Hematopoietic multipotent progenitor cell treated with erythropoietin and hydrocortisone succinate and interleukin-3 and kit ligand, for 17 days (in vitro differentiated cells): ENCODE data around the gene MS4A6E.
"Not testable (repeated sequence)": the region's sequence is repeated elsewhere in the genome, so short reads cannot be mapped to it uniquely, and the experiment has no call there.

Experiments
- DNase-seq: peaks from one replicate; pipeline ENCODE4 v3.0.0-alpha.2; 2015; ENCODE audit warnings: low spot score

MS4A6E gene

DNA sequence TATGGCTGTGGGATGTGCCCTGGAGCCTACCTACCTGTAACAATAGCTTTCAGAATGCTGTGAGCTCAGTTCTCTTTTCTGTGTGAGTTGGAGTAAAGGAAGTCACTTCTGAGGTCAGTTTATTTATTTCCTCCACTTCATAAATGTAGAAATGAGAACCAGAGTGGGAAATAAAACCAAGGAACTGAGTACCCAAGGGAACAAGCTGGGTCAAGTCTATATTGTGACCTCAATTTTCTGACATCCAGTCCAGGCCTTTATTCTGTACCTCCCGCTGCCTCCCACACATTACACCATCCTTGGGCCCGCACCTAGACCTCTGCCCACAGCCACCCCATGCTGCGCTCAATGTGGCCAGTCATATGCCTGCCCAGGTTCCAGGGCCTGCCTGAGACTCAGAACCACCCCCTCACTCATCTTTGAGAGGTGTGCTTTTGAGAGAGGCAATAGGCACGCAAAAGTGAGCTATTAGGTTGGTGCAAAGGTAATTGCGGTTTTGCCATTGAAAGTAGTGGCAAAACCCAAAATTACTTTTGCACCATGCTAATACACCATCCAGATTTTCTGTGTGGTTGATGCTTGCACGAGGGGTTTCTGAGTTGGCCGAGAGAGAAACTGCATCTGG is 9.8 kb downstream of the MS4A6E start:
- DNase-seq, result no peak

DNA sequence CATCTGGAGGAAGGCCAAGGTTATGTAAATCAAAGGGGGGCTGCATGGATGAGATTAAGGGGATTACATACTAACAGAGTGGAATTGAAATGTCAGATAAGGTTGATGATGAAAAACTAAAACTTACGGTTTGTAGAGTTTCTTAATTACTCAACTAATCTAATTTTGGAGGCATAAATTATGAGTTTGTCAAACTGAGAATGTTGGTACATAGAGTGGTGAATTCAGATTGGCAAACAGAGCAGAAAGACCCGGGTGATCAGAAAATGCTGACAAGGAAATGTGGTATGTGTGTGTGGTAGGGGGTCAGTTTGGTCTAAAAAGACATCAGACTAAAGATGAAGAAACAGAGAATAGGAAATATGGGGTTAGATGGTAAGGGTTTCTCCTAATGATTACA is 11.0 kb downstream of the MS4A6E start:
- DNase-seq, result no peak

DNA sequence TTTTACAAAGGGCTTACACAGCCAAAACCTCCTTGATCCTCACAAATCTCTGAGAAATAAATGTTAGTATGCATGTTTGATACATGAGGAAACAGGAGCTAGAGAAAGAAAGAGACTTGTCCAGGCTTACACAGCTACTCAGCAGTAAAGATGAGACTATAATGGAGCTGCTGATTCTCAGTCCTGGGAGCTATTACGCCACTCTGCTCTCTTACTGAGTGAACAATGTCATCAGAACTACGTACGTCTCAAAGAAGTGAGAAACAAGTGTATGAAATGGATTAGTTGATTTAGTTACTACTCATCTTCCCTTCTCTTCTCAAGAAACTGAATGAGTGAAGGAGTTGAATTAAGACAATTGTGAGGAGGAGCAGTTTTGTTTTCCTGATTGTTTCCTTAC is 12.3 kb downstream of the MS4A6E start:
- DNase-seq, result no peak

DNA sequence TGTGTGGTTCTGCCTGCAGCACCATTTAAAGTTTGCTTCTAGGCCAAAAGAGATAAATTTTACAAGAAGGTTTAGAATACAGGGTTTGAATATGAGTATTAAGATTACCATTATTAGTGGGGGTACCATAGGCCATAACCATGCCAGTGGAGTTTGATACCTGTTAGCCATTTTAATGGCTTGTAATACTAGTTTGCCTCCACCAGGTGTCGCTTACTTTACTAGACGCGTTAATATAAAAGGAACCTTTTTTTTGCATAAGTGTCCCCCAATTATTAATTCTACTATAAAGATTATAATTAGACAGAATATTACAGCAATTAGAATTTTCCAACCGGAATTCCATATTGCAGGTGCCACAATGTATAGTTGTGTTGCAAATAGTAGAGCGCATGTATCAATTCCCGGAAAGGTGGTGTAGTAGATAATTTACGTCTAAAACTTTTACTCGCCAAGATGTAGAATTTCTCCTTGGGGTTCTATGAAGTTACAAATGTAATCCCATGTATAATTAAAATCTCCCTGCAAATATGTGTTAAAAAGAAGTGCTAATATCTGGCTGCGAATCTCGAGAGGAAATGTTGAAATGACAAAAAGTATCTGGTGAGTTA is 16.1 kb downstream of the MS4A6E start:
- peak; percentile 8 for DNase-seq

DNA sequence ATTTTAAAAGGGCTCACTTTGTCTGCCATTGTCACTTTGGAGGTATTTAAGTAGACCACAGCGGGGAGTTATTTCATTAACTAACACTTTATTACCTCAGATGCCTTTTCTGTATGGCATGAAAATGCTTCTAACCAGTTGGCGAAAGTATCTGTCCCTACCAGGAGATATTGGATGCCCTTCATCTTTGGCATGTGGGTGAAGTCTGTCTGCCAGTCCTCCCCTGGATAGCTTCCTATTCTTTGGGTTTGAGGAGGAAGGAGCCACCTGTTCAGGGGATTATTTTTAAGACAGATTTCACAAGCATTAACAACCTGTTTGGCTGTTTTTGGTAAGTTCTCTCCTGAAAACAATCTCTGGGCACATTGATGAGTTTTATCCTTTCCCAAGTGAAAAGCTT is 17.1 kb downstream of the MS4A6E start:
- DNase-seq, result no peak

DNA sequence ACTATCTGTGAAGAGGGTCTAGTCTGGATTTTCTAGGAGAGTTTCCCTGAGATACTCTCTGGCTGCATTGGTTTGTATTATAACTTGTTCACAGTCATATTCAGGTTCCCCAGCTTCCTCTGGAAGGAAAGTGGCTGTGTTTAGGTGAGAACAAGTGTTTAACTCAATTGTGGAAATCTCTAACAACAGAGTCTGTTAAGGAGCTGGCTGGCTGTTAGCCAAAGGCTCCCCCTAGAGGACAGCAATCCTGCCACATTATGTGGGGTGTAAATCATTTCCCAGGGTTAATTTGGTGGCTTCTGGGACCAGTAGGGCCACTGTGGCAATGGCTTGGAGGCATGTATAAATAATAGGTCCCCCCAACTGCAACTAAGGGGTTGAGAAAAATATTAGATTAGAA is 18.4 kb downstream of the MS4A6E start:
- DNase-seq, result no peak

DNA sequence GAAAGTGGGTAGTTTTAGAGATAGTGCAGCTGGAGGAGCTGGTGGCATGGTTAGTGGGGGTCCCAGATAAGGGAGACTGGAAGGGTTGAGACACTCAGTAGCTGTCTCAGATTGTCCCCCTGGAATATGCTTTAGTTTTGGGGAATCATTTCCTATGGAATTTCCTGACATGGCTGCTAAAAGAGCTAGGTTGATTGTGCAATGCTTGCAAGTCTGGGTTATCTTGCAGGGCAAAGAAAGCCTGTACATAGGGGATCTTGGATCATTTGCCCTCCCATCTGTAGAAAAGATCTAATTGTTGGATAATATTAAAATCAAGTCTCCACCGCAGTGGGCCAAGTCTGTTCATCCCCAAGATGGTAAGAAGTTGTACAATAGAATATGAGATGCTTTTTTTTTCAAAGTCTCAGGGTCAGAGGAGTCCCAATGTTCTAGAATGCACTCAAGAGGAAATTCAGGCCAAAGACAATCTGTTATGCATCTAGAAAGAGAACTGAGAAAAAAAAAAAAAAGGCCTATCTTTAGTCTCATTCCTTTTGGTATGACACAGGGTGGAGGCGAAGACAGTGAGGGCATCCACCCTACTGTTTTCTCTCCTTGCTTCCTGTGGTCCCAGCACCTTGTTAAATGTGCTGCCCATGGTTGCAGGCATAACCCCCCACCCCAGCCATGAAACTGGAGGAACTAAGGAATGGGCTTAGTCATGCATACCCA is 20.2 kb downstream of the MS4A6E start:
- no peak for DNase-seq

DNA sequence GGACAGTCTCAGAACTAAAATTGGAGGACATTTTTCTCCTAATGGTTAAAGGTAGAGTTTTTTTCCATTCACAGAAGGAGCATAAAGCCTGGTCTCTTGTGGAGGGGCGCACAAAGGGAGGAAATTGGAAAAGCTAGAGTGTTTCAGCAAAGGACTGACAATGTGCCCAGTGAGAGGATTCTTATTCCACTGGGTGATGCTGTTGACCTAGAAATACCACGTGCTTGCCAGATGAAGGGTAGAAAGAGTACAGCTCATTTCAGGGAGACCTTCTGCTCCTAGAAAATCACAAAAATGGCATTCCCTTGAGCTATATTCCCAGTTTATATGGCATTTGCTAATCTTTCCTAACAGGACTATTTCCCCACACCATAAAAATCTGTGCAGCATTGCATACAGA is 21.1 kb downstream of the MS4A6E start:
- DNase-seq, result no peak

DNA sequence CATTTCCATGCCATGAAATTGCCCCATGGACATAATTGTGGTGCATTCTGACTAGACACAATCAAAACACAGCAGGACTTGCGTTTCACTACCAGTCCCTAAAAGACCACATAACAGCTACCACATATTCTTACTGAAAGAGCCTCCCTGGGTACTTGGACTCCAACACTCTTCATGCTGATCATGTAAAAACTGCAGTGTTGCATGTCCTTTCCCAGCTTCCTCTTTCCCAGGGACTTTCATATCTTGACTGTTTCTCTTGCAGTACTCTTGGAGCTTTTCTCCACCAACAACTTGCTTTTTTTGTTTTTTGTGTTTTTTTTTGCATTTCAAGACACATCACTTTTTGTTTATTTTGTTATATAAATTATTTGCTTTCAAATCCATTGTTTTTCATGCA is 22.9 kb downstream of the MS4A6E start:
- DNase-seq, result no peak

DNA sequence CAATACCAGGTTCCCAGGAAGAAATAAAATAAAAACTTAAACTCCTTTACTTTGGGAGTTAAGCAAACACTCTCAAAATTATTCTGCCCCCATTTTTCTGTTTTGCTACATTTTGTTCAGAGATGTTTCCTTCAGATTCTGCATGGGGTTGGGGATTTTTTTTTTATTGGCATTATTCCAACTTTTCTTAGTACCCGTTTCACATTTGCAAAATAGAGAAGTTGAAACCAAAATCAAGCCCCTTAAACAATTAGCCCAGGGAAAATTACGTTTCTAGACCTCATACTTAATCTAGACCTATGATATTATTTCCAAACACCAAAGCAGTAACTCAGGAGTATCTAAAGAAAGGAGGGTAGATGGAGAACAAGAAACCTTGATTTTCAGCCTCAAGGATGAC is 30.7 kb downstream of the MS4A6E start:
- DNase-seq, result no peak

DNA sequence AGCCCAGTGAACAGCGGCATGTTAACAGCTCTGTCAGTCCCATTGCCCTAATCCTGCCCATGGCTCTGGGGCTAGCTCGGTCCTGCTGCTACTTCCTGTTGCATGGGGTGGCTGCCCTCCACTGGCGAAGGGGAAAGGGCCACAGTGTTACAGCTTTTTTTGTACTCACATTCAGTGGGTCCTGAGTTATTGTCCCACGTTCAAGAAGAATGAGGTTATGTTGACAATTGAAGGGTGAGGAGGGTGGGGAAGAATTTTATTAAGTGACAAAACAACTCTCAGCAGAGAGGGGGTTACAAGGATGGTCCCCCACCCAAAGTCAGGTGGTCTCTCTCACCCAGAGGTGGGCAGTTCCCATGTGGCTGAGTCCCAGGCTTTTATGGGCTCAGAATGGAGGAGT is 33.6 kb downstream of the MS4A6E start:
- no peak for DNase-seq

DNA sequence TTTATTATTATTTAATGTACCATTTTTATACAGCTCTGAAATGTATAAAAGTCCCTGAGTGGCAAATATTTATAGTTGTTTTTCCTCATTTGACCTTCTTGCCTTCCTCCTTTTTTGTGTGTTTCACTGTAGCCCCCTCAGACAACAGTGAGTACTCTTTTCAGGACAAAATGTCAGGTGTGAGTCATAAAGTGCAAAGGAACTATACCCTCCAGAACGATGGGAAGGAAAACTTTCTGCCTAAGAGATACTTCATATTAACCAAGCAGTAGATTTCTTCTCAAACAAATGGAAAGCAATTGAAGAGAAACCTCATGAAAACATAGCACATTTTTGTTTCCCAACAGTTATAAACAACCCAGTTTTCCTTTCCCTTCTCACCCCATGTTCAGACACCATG is 35.2 kb downstream of the MS4A6E start:
- DNase-seq, result no peak

DNA sequence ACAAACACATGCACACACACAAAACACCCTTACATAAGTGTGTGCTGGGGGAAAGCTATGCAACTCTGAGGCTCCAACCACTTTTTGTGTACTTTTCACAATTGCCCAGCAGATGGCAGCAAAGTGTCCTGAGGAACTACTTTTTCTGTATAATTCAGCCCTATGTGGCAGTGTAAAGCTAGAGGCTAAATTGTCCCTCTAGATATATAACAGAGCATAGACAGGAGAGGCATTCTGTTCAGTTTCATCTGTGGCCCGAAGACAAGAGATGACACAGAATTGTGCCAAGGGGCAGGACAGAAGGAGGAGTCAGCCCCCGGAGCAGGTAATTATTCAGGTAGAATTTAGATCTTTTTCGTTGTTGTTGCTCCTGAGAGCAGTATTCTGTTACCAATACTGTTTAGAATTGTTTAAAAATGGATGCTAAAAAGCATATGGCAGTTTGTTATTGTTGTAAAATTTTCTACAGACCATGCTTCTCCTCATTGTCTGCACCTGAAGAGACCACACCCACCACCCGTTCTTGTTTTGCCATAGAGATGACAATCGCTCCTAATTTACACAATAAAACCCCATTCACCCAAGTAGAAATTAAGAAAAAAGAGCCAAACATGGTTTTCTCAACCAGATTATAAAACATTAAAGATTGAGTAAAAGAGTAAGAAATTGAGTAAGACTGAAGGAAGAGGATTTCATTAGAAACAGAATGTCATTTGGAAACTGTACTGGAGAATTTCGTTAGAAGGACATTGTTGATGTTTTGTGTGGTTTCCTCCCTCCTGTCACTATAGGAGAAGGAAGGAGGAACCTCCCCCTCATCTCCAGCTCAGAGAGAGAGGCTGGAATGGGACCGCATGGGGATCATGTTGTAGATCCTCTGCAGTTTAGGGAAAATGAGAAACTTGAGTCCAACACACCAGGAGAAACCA is 36.8 kb downstream of the MS4A6E start:
- DNase-seq, result peak; percentile 48

DNA sequence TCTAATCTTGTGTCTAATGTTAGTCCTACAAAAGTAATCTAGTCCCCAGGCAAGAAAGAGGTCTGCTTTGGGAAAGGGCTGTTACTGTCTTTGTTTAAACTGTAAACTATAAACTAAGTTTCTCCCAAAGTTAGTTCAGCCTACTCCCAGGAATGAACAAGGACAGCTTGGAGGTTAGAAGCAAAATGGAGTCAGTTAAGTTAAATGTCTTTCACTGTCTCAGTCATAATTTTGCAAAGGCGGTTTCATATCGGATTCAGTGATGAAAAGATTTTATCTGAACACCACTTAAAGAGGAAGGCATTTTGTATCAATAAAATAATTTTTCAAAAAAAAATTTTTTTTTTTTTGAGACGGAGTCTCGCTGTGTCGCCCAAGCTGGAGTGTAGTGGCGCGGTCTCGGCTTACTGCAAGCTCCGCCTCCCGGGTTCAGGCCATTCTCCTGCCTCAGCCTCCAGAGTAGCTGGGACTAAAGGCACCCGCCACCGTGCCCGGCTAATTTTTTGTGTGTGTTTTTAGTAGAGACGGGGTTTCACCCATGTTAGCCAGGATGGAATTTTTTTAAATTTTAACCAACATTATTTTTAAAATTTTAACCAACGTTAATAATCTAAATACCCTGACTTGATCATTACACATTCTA is 39.3 kb downstream of the MS4A6E start:
- DNase-seq, result not testable (repeated sequence)

DNA sequence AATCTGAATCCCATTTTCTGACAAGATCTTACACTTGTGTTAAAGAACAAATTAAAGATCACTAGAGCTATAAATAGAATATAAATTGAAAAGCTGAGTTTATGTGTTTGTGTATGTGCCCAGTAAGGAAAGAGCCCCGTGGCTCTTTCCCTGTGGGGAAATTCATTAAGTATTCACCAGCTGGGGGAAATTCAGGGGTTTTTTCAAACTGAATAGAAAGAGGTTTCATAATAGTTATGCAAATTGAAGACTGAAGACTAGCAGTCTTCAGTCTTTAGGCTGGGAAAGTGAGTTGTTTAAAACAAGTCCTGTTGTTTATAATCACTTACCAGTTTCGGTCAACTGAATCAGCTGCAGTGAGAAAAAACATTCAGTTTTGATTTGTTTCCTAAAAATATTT is 40.0 kb downstream of the MS4A6E start:
- DNase-seq, result no peak

DNA sequence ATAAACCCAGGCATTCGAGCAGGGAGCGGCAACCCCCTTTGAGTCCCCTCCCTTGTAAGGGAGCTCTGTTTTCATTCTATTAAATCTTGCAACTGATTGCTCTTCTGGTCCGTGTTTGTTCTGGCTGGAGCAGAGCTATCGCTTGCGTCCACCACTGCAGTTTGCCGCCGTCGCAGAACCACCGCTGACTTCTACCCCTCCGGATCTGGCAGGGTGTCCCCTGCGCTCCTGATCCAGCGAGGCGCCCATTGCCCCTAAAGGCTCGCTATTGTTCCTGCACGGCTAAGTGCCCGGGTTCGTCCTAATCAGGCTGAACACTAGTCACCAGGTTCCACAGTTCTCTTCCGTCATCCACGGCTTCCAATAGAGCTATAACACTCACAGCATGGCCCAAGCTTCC is 40.8 kb downstream of the MS4A6E start:
- DNase-seq, result no peak

DNA sequence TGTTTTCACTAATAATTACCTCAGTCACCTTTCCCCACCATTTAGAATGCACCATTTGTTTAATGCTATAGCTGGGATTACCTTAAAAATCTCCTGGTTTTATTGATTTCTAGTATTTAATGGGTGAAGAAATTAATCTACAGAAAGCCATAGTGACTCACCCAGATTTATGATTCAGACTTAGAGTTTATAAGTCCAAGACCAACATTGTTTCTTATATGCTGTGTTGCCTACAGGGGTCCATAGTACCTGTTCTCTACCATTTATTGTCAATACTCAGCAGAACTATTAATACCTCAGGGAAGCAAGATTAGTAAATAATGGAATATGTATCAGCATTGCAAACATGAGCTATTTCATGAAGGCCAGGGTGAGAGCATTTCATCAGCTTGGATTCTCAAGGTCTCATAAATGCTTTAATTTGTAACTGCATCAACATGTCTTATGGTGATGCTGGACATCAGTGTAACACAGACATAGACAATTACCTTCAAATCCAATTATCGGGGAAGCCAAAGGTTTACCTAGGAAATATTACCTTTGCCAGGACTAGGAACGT is 43.3 kb downstream of the MS4A6E start:
- DNase-seq, result no peak

DNA sequence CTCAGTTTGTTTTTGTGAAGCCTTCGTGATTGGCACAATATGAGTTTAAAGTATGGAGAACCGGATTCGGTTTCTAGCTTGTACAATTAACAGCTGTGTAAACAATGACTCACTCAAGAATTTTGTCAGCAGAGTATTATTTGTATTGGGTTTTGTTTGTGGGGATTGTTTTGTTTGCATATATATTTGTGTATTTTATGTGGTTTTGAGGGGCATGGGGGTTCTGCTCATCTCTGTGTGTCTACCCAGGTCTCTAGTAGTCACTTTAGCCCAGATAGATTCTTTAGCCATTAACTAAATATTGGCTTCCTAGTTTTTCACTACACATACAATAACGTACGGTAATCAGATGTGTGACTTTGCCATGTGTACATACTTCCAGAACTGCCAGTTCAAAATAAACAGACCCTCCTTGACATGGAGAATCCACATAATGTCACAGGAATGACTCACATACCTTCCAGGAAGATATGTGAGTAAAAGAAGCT is 43.8 kb downstream of the MS4A6E start:
- DNase-seq, result no peak

DNA sequence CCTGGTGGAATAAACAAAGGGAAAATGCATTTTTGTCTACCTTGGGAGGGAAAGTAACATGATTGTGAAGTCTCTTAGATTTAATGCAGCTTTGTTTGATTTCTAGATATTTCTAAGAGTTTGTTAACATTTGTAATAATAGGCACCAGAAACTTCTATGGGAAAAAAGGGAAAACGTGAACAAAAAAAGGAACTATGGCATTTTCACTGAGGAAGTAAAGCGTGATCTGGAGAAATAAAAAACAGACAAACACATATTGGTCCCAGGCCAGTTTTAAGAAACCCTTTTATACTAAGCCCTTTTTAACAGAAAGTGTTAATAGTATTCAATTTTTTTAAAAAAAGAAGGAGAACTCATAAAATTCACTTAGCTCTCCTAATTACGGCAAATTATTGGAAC is 44.3 kb downstream of the MS4A6E start:
- no peak for DNase-seq

DNA sequence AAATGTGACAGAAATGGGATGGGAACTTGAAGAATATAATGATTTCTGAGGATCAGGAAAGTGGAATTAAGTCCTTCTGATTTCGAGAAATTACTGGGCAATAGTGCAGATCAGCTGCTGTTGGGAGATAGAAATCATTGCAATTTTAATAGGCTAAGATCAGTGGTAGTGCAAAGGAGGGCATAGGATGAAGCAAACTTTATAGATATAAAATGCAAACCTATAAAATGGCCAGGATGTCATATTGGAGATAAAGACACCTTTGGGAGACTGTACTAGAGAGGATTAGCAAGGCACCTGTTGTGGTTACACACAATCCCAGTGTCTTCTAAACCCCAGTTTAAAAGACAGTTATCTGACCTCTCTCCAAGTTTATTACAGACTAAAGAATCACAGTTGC is 44.8 kb downstream of the MS4A6E start:
- DNase-seq, result no peak

DNA sequence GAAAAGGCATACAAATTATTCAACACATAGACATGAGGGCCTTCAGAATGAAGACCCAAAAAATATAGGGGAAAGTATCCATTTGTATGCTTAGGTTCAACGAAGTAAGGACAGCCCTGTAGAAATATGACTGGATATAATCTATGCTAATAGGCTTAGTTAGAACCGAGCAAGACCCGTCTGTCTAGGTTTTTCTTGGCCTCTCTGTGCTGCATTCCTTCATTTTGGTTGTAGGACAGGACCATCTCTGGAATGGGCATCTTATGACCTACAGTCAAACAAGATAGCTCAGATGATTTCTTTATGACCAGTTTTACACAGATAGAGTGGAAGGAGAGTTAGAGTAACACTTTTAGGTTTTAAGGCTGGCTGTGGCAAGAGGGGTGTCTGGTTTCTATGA is 45.7 kb downstream of the MS4A6E start:
- DNase-seq, result no peak

DNA sequence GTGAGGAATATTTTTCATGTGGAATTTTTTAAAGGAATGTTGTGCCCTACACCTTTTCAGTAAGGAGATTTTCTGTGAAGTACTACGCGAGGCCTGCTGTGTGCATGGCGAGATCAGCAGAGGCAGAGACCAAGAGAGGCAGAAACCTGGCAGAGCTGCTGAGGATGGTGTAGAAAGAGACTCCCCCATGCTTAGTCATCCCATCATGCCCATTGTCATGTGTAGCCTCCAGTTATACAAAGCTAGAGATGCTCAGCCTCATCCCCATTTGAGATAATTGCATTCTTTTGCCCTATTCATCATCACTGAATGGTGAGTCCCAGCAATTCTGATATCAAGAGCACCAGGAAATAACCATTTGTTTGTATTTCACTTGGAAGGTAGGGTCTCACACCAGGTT is 48.3 kb downstream of the MS4A6E start:
- DNase-seq, result no peak
